IMR-90 (cell line): Measurements from ENCODE around the gene BLOC1S2. TPM values are rescaled to one million over a fixed set of nuclear protein-coding genes. Genes with fewer than 3 reads are reported as not detected.

Experiments
- ATAC-seq: fragments of 200-7000 bp; cut with Tn5 transposase; 2 replicates; pipeline ENCODE4 v1.9.1; 2020; ENCODE audit warnings: low read depth, mild to moderate bottlenecking, moderate library complexity
- BruUV-seq: library from RNA; stranded (reverse); fragments of 400-500 nt; replicated peaks from 2 replicates; lab custom pipeline; 2021; lab: Mats Ljungman, UMichigan
- CTCF ChIA-PET: fragments of 300-600 bp; formaldehyde crosslinking; extraction: SDS; loops from one replicate; lab custom pipeline; 2021; ENCODE audit warnings: antibody characterized with exemption; lab: Yijun Ruan, JAX
- POLR2A ChIA-PET: fragments of 300-600 bp; sonication (Branson Sonifier 250); formaldehyde crosslinking; loops from one replicate; lab custom pipeline; 2022; ENCODE audit warnings: antibody characterized with exemption; ENCODE audit not compliant: unreplicated experiment; lab: Charles Lee
- DNase-seq: peaks from one replicate; pipeline ENCODE4 v3.0.0; 2013
- H2AFZ ChIP-seq: replicated peaks from 2 replicates; pipeline ENCODE3; 2013; ENCODE audit warnings: low read length, mild to moderate bottlenecking; ENCODE audit not compliant: poor library complexity
- H2AK5ac ChIP-seq: 2 replicates; pipeline ENCODE4 v1.6.1; 2013; ENCODE audit warnings: low read depth, low read length, inconsistent platforms
- H2AK9ac ChIP-seq: replicated peaks from 2 replicates; pipeline ENCODE3; 2013; ENCODE audit warnings: mild to moderate bottlenecking, low read depth, low read length, moderate library complexity; ENCODE audit not compliant: poor library complexity
- H2BK120ac ChIP-seq: 2 replicates; pipeline ENCODE4 v1.6.1; 2013; ENCODE audit warnings: low read depth, low read length, inconsistent platforms
- H2BK15ac ChIP-seq: 3 replicates; pipeline ENCODE4 v1.6.1; 2013; ENCODE audit warnings: low read depth, low read length, inconsistent platforms
- H2BK20ac ChIP-seq: 2 replicates; pipeline ENCODE4 v1.6.1; 2013; ENCODE audit warnings: low read depth, mild to moderate bottlenecking, inconsistent platforms, low read length, moderate library complexity
- H2BK5ac ChIP-seq: 2 replicates; pipeline ENCODE4 v1.6.1; 2013; ENCODE audit warnings: mild to moderate bottlenecking, low read depth, low read length, inconsistent platforms; ENCODE audit not compliant: poor library complexity, severe bottlenecking
- H3K14ac ChIP-seq: replicated peaks from 2 replicates; pipeline ENCODE4 v1.6.1; 2013; ENCODE audit warnings: low read depth, low read length, inconsistent platforms
- H3K18ac ChIP-seq: 2 replicates; pipeline ENCODE4 v1.6.1; 2013; ENCODE audit warnings: low read depth, low read length, control low read depth
- H3K23ac ChIP-seq: 2 replicates; pipeline ENCODE4 v1.6.1; 2013; ENCODE audit warnings: low read depth, low read length, inconsistent platforms
- H3K27ac ChIP-seq: 2 replicates; pipeline ENCODE4 v1.5.1; 2013; ENCODE audit warnings: mild to moderate bottlenecking, control low read depth, low read length; ENCODE audit not compliant: insufficient read depth
- H3K27me3 ChIP-seq: 2 replicates; pipeline ENCODE4 v1.6.1; 2013; ENCODE audit warnings: low read length; ENCODE audit not compliant: control insufficient read depth, insufficient read depth
- H3K36me3 ChIP-seq: 2 replicates; pipeline ENCODE4 v1.6.1; 2013; ENCODE audit warnings: low read length, mixed read lengths; ENCODE audit not compliant: control insufficient read depth, insufficient read depth
- H3K4ac ChIP-seq: 2 replicates; pipeline ENCODE4 v1.6.1; 2013; ENCODE audit warnings: low read depth, low read length, inconsistent platforms
- H3K4me1 ChIP-seq: 2 replicates; pipeline ENCODE4 v1.6.1; 2013; ENCODE audit warnings: low read length, mixed read lengths; ENCODE audit not compliant: control insufficient read depth, insufficient read depth
- H3K4me2 ChIP-seq: 2 replicates; pipeline ENCODE4 v1.6.1; 2013; ENCODE audit warnings: low read depth, mild to moderate bottlenecking, control low read depth, low read length, moderate library complexity
- H3K4me3 ChIP-seq: 2 replicates; pipeline ENCODE4 v1.5.1; 2013; ENCODE audit warnings: low read depth, mild to moderate bottlenecking, control low read depth, low read length, moderate library complexity; ENCODE audit not compliant: insufficient read depth
- H3K56ac ChIP-seq: 2 replicates; pipeline ENCODE4 v1.6.1; 2013; ENCODE audit warnings: low read length, inconsistent platforms; ENCODE audit not compliant: insufficient read depth; ENCODE audit errors: extremely low read depth
- H3K79me1 ChIP-seq, 2 experiments: 2 replicates each; pipeline ENCODE4 v1.6.1; 2013; ENCODE audit warnings: low read length in 2 of 2, inconsistent platforms in 1 of 2, low read depth in 1 of 2
- H3K9ac ChIP-seq: 2 replicates; pipeline ENCODE4 v1.6.1; 2013; ENCODE audit warnings: low read depth, low read length, control low read depth
- H3K9me1 ChIP-seq: 2 replicates; pipeline ENCODE4 v1.6.1; 2013; ENCODE audit warnings: low read length, inconsistent platforms; ENCODE audit not compliant: insufficient read depth
- H3K9me3 ChIP-seq: 2 replicates; pipeline ENCODE4 v1.6.1; 2013; ENCODE audit warnings: low read length; ENCODE audit not compliant: control insufficient read depth, insufficient read depth
- H4K20me1 ChIP-seq: 2 replicates; pipeline ENCODE4 v1.6.1; 2013; ENCODE audit warnings: low read length, inconsistent platforms; ENCODE audit not compliant: insufficient read depth
- H4K5ac ChIP-seq: 2 replicates; pipeline ENCODE4 v1.6.1; 2013; ENCODE audit warnings: mild to moderate bottlenecking, low read depth, low read length, control low read depth
- H4K8ac ChIP-seq, 2 experiments: 2 replicates each; pipeline ENCODE4 v1.6.1; 2013; ENCODE audit warnings: low read depth in 2 of 2, low read length in 2 of 2, control low read depth in 1 of 2, inconsistent platforms in 1 of 2
- H4K91ac ChIP-seq: 2 replicates; pipeline ENCODE4 v1.6.1; 2013; ENCODE audit warnings: low read depth, low read length, inconsistent platforms; ENCODE audit not compliant: insufficient read depth
- FOS ChIP-seq: fragments of 150-350 bp; IDR thresholded peaks from 2 replicates; pipeline ENCODE4 v1.6.1; 2016; ENCODE audit warnings: low read depth, low read length
- RAD21 ChIP-seq: IDR thresholded peaks from 2 replicates; pipeline ENCODE4 v1.6.1; 2012; ENCODE audit warnings: low read length, improper control_type of control experiment
- WGBS, 2 experiments: methylation state at CpG; one replicate each; pipeline versions ENCODE4 v1.1.5 to v1.1.7; 2013; ENCODE audit warnings: missing lambda C conversion rate in 2 of 2; ENCODE audit not compliant: insufficient read length in 1 of 2; ENCODE audit errors: extremely low coverage in 2 of 2; 5-methylcytosine and 5-hydroxymethylcytosine counted together
- dilution Hi-C: fragments of 300-500 bp; cut with HindIII; formaldehyde crosslinking; loops from one replicate; pipeline ENCODE4 v1.14.3; 2018; ENCODE audit warnings: low sequenced_read_pairs; ENCODE audit not compliant: unreplicated experiment
- in situ Hi-C: fragments of 300-500 bp; cut with MboI; formaldehyde crosslinking; loops from 3 replicates; pipeline ENCODE4 v1.14.3; 2019; ENCODE audit warnings: low sequenced_read_pairs, inconsistent platforms, mixed read lengths
- intact Hi-C: fragments of 100-400 bp; cut with micrococcal nuclease; formaldehyde crosslinking; loops from 2 replicates; pipeline ENCODE4 v1.10.0; 2022
- polyA plus RNA-seq, 3 experiments: library from polyadenylated mRNA; depleted of rRNA; stranded (reverse); fragments of >200 nt; gene quantifications; 2 replicates each; pipeline ENCODE4 v1.2.3, GENCODE V29; 2012; ENCODE audit warnings: low replicate concordance in 1 of 3
- total RNA-seq: library from RNA; depleted of rRNA; stranded (reverse); fragments of >200 nt; gene quantifications from 2 replicates; pipeline ENCODE4 v1.2.3, GENCODE V29; 2012

BLOC1S2 gene
- total and polyA plus RNA-seq, 2 of the 4 experiments (the other 2 are of a cell fraction), result 26.0 to 28.9 TPM

GRCh38 chr10:100307684-100308083 lies 21.2 kb upstream of the BLOC1S2 start:
- H3K27ac ChIP-seq, result no peak overlapping the region
- no peaks in the 10 kb centered on the region for H3K79me1 ChIP-seq
- H2BK120ac ChIP-seq, result no peak overlapping the region
- ATAC-seq (no peak), DNase-seq (peak; percentile 70)
- no peak overlapping the region for H2AK5ac ChIP-seq
- intact Hi-C loops (loop anchor here (10.0 kb wide), 1 partner anchor 197 kb away; no protein-coding TSS in a partner anchor), dilution Hi-C loops (no loop called here), in situ Hi-C loops (loop anchor here (10.0 kb wide), 1 partner anchor 127 kb away; no protein-coding TSS in a partner anchor)
- H3K4ac ChIP-seq, result no peak overlapping the region
- no peak overlapping the region for H3K4me3 ChIP-seq
- no peak overlapping the region for H4K5ac ChIP-seq
- H3K36me3 ChIP-seq, result no peaks in the 10 kb centered on the region
- H2BK5ac ChIP-seq, result no peak overlapping the region
- no peak overlapping the region for H2AK9ac ChIP-seq
- H2AFZ ChIP-seq, result no peak overlapping the region
- no peak overlapping the region for H3K18ac ChIP-seq
- H4K8ac ChIP-seq, result no peak overlapping the region
- H3K9me1 ChIP-seq, result no peaks in the 10 kb centered on the region
- H3K9me3 ChIP-seq, result no peaks in the 10 kb centered on the region
- no peak overlapping the region for H4K91ac ChIP-seq
- no peak overlapping the region for H3K23ac ChIP-seq
- no peaks in the 10 kb centered on the region for H4K20me1 ChIP-seq
- peaks cover 23% of the 10 kb centered on the region for H3K27me3 ChIP-seq
- WGBS, 2 experiments, result no CpG with 5 or more reads among the region's 3 CpGs
- no peak overlapping the region for H3K56ac ChIP-seq
- H3K14ac ChIP-seq, result no peak overlapping the region
- H3K4me1 ChIP-seq, result no peaks in the 10 kb centered on the region
- no TSS peak for BruUV-seq
- CTCF ChIA-PET, result no interaction called here
- H2BK20ac ChIP-seq, result no peak overlapping the region
- no peak overlapping the region for H3K9ac ChIP-seq
- H3K4me2 ChIP-seq, result no peak overlapping the region
- H2BK15ac ChIP-seq, result no peak overlapping the region
- TF ChIP-seq RAD21, result no peak
- TF ChIP-seq FOS, result 0 out of 2 replicates have a peak, but pooled peaks have one; percentile 4
- POLR2A ChIA-PET, result no interaction called here
